Suprapubic skin (tissue), 4 donors: Measurements from ENCODE around the gene DYRK1B. TPM values are rescaled to one million over a fixed set of nuclear protein-coding genes. Genes with fewer than 3 reads are reported as not detected.

Experiments
- DNase-seq, 2 donors: peaks; one replicate each; pipeline ENCODE4 v3.0.0-alpha.2; 2019; ENCODE audit warnings: low spot score in 2 of 2
- H3K27ac ChIP-seq: fragments of 200-600 bp; sonication (generic); one replicate; pipeline ENCODE4 v1.5.1; 2019
- H3K27me3 ChIP-seq: fragments of 200-600 bp; sonication (generic); one replicate; pipeline ENCODE4 v1.5.1; 2019
- H3K36me3 ChIP-seq: fragments of 200-600 bp; sonication (generic); one replicate; pipeline ENCODE4 v1.5.1; 2019
- H3K4me1 ChIP-seq: fragments of 200-600 bp; sonication (generic); one replicate; pipeline ENCODE4 v1.5.1; 2019
- H3K4me3 ChIP-seq: fragments of 200-600 bp; sonication (generic); one replicate; pipeline ENCODE4 v1.5.1; 2019; ENCODE audit warnings: mild to moderate bottlenecking
- H3K9me3 ChIP-seq: fragments of 200-600 bp; sonication (generic); one replicate; pipeline ENCODE4 v1.5.1; 2019
- CTCF ChIP-seq, 2 donors: fragments of 200-600 bp in 1 of 2; fragments of 450-650 bp in 1 of 2; sonication (generic) in 1 of 2; IDR thresholded peaks; one replicate each; pipeline ENCODE4 v1.5.1; 2016 to 2019; ENCODE audit warnings: antibody characterized with exemption in 2 of 2, mild to moderate bottlenecking in 1 of 2, moderate library complexity in 1 of 2
- EP300 ChIP-seq: sonication (generic); formaldehyde crosslinking; IDR thresholded peaks from one replicate; pipeline ENCODE4 v1.6.1; 2017; ENCODE audit warnings: antibody characterized with exemption
- POLR2A ChIP-seq, 2 donors: fragments of 450-650 bp; IDR thresholded peaks; one replicate each; pipeline ENCODE4 v1.6.1; 2017; ENCODE audit warnings: antibody characterized with exemption in 2 of 2, mild to moderate bottlenecking in 2 of 2, moderate library complexity in 2 of 2
- POLR2AphosphoS5 ChIP-seq, 3 donors: sonication (generic); formaldehyde crosslinking; IDR thresholded peaks; one replicate each; pipeline ENCODE4 v1.6.1; 2017; ENCODE audit warnings: antibody characterized with exemption in 3 of 3
- WGBS: methylation state at CpG from one replicate; pipeline ENCODE4 v1.1.5; 2018; 5-methylcytosine and 5-hydroxymethylcytosine counted together
- total RNA-seq, 4 donors: library from RNA; depleted of rRNA; stranded (reverse); fragments of >200 nt; gene quantifications; one replicate each; pipeline ENCODE4 v1.1.0, GENCODE V29; 2016

Gene DYRK1B
- total RNA-seq, 4 donors from 2014 or later, result 17.9 to 31.7 (median 24.2) TPM

DNA sequence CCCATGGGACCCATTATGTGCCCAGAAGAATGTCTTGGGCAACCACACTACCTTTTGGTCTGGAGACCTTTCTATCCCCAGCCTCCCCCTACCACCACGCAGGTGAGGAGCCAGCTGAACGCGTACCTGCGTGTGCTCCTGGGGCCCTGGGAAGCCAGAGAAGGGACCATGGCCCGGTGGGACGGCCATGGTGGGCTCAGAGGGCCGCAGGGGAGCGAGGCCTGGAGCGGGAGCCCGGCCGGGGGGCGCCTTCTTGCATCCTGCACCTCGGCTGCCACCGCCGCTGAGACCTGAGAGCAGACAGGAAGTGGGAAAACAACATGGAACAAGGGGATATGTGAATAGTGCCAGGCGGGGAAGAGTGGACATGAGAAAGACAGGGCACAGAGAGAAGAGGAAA lies 2.3 kb downstream of the DYRK1B start:
- Histone ChIP-seq H3K27ac (no peak overlapping the region), H3K4me1 (peaks cover 20% of the 10 kb centered on the region), H3K4me3 (no peak overlapping the region), H3K36me3 (peaks cover 65% of the 10 kb centered on the region), H3K27me3 (no peaks in the 10 kb centered on the region), H3K9me3 (no peaks in the 10 kb centered on the region)
- no peak for DNase-seq
- TF ChIP-seq CTCF (IDR thresholded peaks at IDR 0.05) (no peak), POLR2A (IDR thresholded peaks at IDR 0.05) (no peak), POLR2AphosphoS5 (IDR thresholded peaks at IDR 0.05) (no peak), EP300 (no peak)
- WGBS, result 92% methylated on average over 16 of the region's 16 CpGs

GRCh38 chr19:39830847-39831246 lies 3.1 kb downstream of the DYRK1B start:
- TF ChIP-seq EP300, result no peak
- no peak for TF ChIP-seq POLR2A (IDR thresholded peaks at IDR 0.05)
- no peak for TF ChIP-seq POLR2AphosphoS5 (IDR thresholded peaks at IDR 0.05)
- TF ChIP-seq CTCF (IDR thresholded peaks at IDR 0.05), result no peak
- Histone ChIP-seq H3K36me3 (peaks cover 63% of the 10 kb centered on the region), H3K9me3 (no peaks in the 10 kb centered on the region), H3K27me3 (no peaks in the 10 kb centered on the region), H3K27ac (no peak overlapping the region), H3K4me3 (no peak overlapping the region), H3K4me1 (peaks cover 20% of the 10 kb centered on the region)
- DNase-seq, result no peak

GRCh38 chr19:39830406-39830805 lies 3.6 kb downstream of the DYRK1B start:
- Histone ChIP-seq H3K4me3 (no peak overlapping the region), H3K9me3 (no peaks in the 10 kb centered on the region), H3K4me1 (peaks cover 20% of the 10 kb centered on the region), H3K36me3 (peaks cover 63% of the 10 kb centered on the region), H3K27ac (no peak overlapping the region), H3K27me3 (no peaks in the 10 kb centered on the region)
- no peak for TF ChIP-seq CTCF (IDR thresholded peaks at IDR 0.05)
- TF ChIP-seq POLR2A (IDR thresholded peaks at IDR 0.05), result no peak
- TF ChIP-seq POLR2AphosphoS5 (IDR thresholded peaks at IDR 0.05), result no peak
- TF ChIP-seq EP300, result no peak
- DNase-seq, result no peak
- 92% methylated on average over 5 of the region's 18 CpGs for WGBS

GRCh38 chr19:39829702-39830275 lies 4.2 kb downstream of the DYRK1B start:
- H3K27me3 ChIP-seq, result no peaks in the 10 kb centered on the region
- DNase-seq, result no peak
- H3K4me1 ChIP-seq, result peaks cover 24% of the 10 kb centered on the region
- WGBS, result 95% methylated on average over 10 of the region's 10 CpGs
- TF ChIP-seq EP300 (no peak), POLR2AphosphoS5 (IDR thresholded peaks at IDR 0.05) (no peak), POLR2A (IDR thresholded peaks at IDR 0.05) (no peak), CTCF (IDR thresholded peaks at IDR 0.05) (no peak)
- no peak overlapping the region for H3K27ac ChIP-seq
- peaks cover 59% of the 10 kb centered on the region for H3K36me3 ChIP-seq
- no peaks in the 10 kb centered on the region for H3K9me3 ChIP-seq
- H3K4me3 ChIP-seq, result no peak overlapping the region

DNA sequence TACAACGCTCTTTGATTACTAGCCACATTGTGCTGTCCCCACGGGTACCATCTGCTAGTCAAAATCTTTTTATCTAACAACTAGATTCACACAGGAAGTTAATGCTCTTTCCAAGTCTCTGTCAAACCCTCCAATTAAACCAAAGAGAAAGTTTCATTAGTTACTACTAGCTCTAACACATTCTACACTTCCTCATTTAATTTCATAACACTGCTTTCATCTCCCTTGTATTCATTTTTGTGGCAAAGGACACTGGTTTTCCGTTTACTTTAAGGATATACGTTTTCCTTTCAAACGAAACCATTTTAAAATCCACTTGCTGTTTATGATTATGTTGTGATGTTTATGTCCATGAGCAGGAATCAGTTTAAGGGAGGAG lies 5.3 kb downstream of the DYRK1B start:
- Histone ChIP-seq H3K4me1 (peaks cover 27% of the 10 kb centered on the region), H3K4me3 (no peak overlapping the region), H3K36me3 (peaks cover 58% of the 10 kb centered on the region), H3K9me3 (no peaks in the 10 kb centered on the region), H3K27me3 (no peaks in the 10 kb centered on the region), H3K27ac (no peak overlapping the region)
- WGBS, result 67% methylated on average over 5 of the region's 5 CpGs
- no peak for TF ChIP-seq POLR2AphosphoS5 (IDR thresholded peaks at IDR 0.05)
- no peak for TF ChIP-seq CTCF (IDR thresholded peaks at IDR 0.05)
- TF ChIP-seq EP300, result no peak
- no peak for TF ChIP-seq POLR2A (IDR thresholded peaks at IDR 0.05)
- no peak for DNase-seq
